GM12892 (cell line): ENCODE measurements around the gene EMILIN3.

Experiments used
- POLR2A ChIP-seq: IDR thresholded peaks from 2 replicates; pipeline ENCODE4 v1.6.1; 2011; ENCODE audit warnings: low read depth, low read length, control low read depth
- TAF1 ChIP-seq: IDR thresholded peaks from 2 replicates; pipeline ENCODE4 v1.6.1; 2011; ENCODE audit warnings: low read depth, mild to moderate bottlenecking, control low read depth, low read length, borderline replicate concordance

- TF ChIP-seq POLR2A (no peak), TAF1 (no peak)
These were observed 4.6 kb downstream of the EMILIN3 start for GRCh38 chr20:41361757-41362747.
